Fibroblast of lung (primary cell): ENCODE measurements around the gene AKAP13.

Experiments used
- CTCF ChIP-seq, 2 donors: IDR thresholded peaks in 1 of 2; conservative IDR thresholded peaks in 1 of 2; 1 replicate in 1 of 2; 2 replicates in 1 of 2; pipeline ENCODE4 v1.5.1; 2011 to 2012; ENCODE audit warnings: low read length in 2 of 2, control low read depth in 1 of 2, inconsistent platforms in 1 of 2, low read depth in 1 of 2, mild to moderate bottlenecking in 1 of 2
- EZH2 ChIP-seq: IDR thresholded peaks from 2 replicates; pipeline ENCODE4 v1.5.1; 2012; ENCODE audit warnings: low read length, control low read depth, mild to moderate bottlenecking; ENCODE audit errors: missing control alignments

GRCh38 chr15:85756411-85757072 lies 376.1 kb downstream of the AKAP13 start:
- TF ChIP-seq EZH2 = no peak
- TF ChIP-seq CTCF (conservative IDR thresholded peaks at IDR 0.05 in 1 of 2, IDR thresholded peaks at IDR 0.05 in 1 of 2; ENCODE audit: low read depth in 1 of 2, low read length in 2 of 2) = no peak
